HEK293 (cell line): ENCODE data around the gene ADAMTS17.

Experiments
- CTCF ChIA-PET: fragments of 350-600 bp; formaldehyde crosslinking; extraction: SDS; loops from one replicate; lab custom pipeline; 2021; ENCODE audit warnings: antibody characterized with exemption; lab: Yijun Ruan, JAX
- POLR2A ChIA-PET: fragments of 300-600 bp; formaldehyde crosslinking; extraction: SDS; loops from one replicate; lab custom pipeline; 2020; ENCODE audit warnings: antibody characterized with exemption, inconsistent platforms; lab: Yijun Ruan, JAX
- H3K27ac ChIP-seq: fragments of 200-500 bp; sonication (Bioruptor generic); 2 replicates; pipeline ENCODE4 v1.5.1; 2014; ENCODE audit warnings: low read depth, low read length, control low read depth, inconsistent platforms; ENCODE audit errors: extremely low read depth
- H3K36me3 ChIP-seq, 2 experiments: fragments of 200-500 bp in 1 of 2; sonication (Bioruptor generic) in 1 of 2; 1 replicate in 1 of 2; 2 replicates in 1 of 2; pipeline ENCODE4 v1.5.1; 2014 to 2017; ENCODE audit warnings: inconsistent platforms in 2 of 2, low read length in 2 of 2; ENCODE audit not compliant: control insufficient read depth in 2 of 2, insufficient read depth in 1 of 2
- H3K4me1 ChIP-seq: fragments of 200-500 bp; sonication (Bioruptor generic); 2 replicates; pipeline ENCODE4 v1.5.1; 2014; ENCODE audit warnings: mild to moderate bottlenecking, low read length, inconsistent platforms; ENCODE audit not compliant: control insufficient read depth, insufficient read depth
- H3K4me3 ChIP-seq: 2 replicates; pipeline ENCODE4 v1.5.1; 2011; ENCODE audit warnings: low read depth, mild to moderate bottlenecking, control low read depth, low read length, moderate library complexity
- H3K9me3 ChIP-seq: fragments of 200-500 bp; sonication (Bioruptor generic); 2 replicates; pipeline ENCODE4 v1.5.1; 2014; ENCODE audit warnings: low read depth, low read length, inconsistent platforms; ENCODE audit not compliant: control insufficient read depth, insufficient read depth
- ATF2 ChIP-seq: fragments of 450-650 bp; formaldehyde crosslinking; IDR thresholded peaks from 2 replicates; pipeline ENCODE4 v1.5.1; 2016; ENCODE audit warnings: missing biosample characterization, missing genetic modification characterization, low read depth
- HOXC10 ChIP-seq: sonication (generic); formaldehyde crosslinking; IDR thresholded peaks from 2 replicates; pipeline ENCODE4 v1.8.1; 2023; ENCODE audit warnings: mild to moderate bottlenecking, missing genetic modification reagents
- KLF1 ChIP-seq: fragments of 450-650 bp; formaldehyde crosslinking; IDR thresholded peaks from 2 replicates; pipeline ENCODE4 v1.5.1; 2016; ENCODE audit warnings: missing biosample characterization, missing genetic modification characterization
- PRDM1 ChIP-seq: fragments of 450-650 bp; formaldehyde crosslinking; IDR thresholded peaks from 2 replicates; pipeline ENCODE4; 2016; ENCODE audit warnings: missing biosample characterization, missing genetic modification characterization
- ZBTB20 ChIP-seq: fragments of 450-650 bp; formaldehyde crosslinking; IDR thresholded peaks from 2 replicates; pipeline ENCODE4 v1.5.1; 2016; ENCODE audit warnings: missing biosample characterization, missing genetic modification characterization
- ZBTB8A ChIP-seq: fragments of 450-650 bp; formaldehyde crosslinking; IDR thresholded peaks from 2 replicates; pipeline ENCODE4 v1.5.1; 2016; ENCODE audit warnings: missing biosample characterization, missing genetic modification characterization
- ZFP69B ChIP-seq: fragments of 450-650 bp; formaldehyde crosslinking; IDR thresholded peaks from 2 replicates; pipeline ENCODE4 v1.5.1; 2016; ENCODE audit warnings: missing biosample characterization, missing genetic modification characterization
- ZNF10 ChIP-seq: fragments of 450-650 bp; formaldehyde crosslinking; IDR thresholded peaks from 2 replicates; pipeline ENCODE4 v1.5.1; 2017; ENCODE audit warnings: missing biosample characterization, missing genetic modification characterization
- ZNF133 ChIP-seq: fragments of 450-650 bp; formaldehyde crosslinking; IDR thresholded peaks from 2 replicates; pipeline ENCODE4 v1.5.1; 2016; ENCODE audit warnings: missing biosample characterization, missing genetic modification characterization
- ZNF19 ChIP-seq: fragments of 450-650 bp; formaldehyde crosslinking; IDR thresholded peaks from 2 replicates; pipeline ENCODE4; 2016; ENCODE audit warnings: missing biosample characterization, missing genetic modification characterization, low read depth
- ZNF211 ChIP-seq: fragments of 450-650 bp; formaldehyde crosslinking; IDR thresholded peaks from 2 replicates; pipeline ENCODE4 v1.5.1; 2016; ENCODE audit warnings: low read depth, missing biosample characterization, missing genetic modification characterization
- ZNF214 ChIP-seq: fragments of 450-650 bp; formaldehyde crosslinking; IDR thresholded peaks from 2 replicates; pipeline ENCODE4 v1.5.1; 2017; ENCODE audit warnings: missing biosample characterization, mild to moderate bottlenecking, missing genetic modification characterization, borderline replicate concordance
- ZNF302 ChIP-seq: fragments of 450-650 bp; formaldehyde crosslinking; IDR thresholded peaks from 2 replicates; pipeline ENCODE4 v1.5.1; 2016; ENCODE audit warnings: missing biosample characterization, missing genetic modification characterization, low read depth
- ZNF350 ChIP-seq: fragments of 450-650 bp; formaldehyde crosslinking; IDR thresholded peaks from 2 replicates; pipeline ENCODE4 v1.5.0; 2017; ENCODE audit warnings: missing biosample characterization, mild to moderate bottlenecking, missing genetic modification characterization
- ZNF473 ChIP-seq: fragments of 450-650 bp; formaldehyde crosslinking; IDR thresholded peaks from 2 replicates; pipeline ENCODE4 v1.5.1; 2017; ENCODE audit warnings: missing biosample characterization, missing genetic modification characterization
- ZNF514 ChIP-seq: fragments of 450-650 bp; formaldehyde crosslinking; IDR thresholded peaks from 2 replicates; pipeline ENCODE4 v1.5.1; 2016; ENCODE audit warnings: missing biosample characterization, missing genetic modification characterization
- ZNF544 ChIP-seq: fragments of 450-650 bp; formaldehyde crosslinking; IDR thresholded peaks from 2 replicates; pipeline ENCODE4 v1.5.0; 2017; ENCODE audit warnings: missing biosample characterization, missing genetic modification characterization
- ZNF701 ChIP-seq: fragments of 450-650 bp; formaldehyde crosslinking; IDR thresholded peaks from 2 replicates; pipeline ENCODE4 v1.5.1; 2016; ENCODE audit warnings: missing biosample characterization, missing genetic modification characterization
- ZNF707 ChIP-seq: fragments of 450-650 bp; formaldehyde crosslinking; IDR thresholded peaks from 2 replicates; pipeline ENCODE4 v1.5.1; 2016; ENCODE audit warnings: missing biosample characterization, missing genetic modification characterization
- ZNF785 ChIP-seq: fragments of 450-650 bp; formaldehyde crosslinking; IDR thresholded peaks from 2 replicates; pipeline ENCODE4 v1.5.1; 2016; ENCODE audit warnings: missing biosample characterization, missing genetic modification characterization
- ZNF791 ChIP-seq: fragments of 450-650 bp; formaldehyde crosslinking; IDR thresholded peaks from 2 replicates; pipeline ENCODE4 v1.5.1; 2016; ENCODE audit warnings: missing biosample characterization, missing genetic modification characterization
- ZSCAN23 ChIP-seq: fragments of 450-650 bp; formaldehyde crosslinking; IDR thresholded peaks from 2 replicates; pipeline ENCODE4 v1.5.1; 2016; ENCODE audit warnings: missing biosample characterization, missing genetic modification characterization
- ZSCAN30 ChIP-seq: fragments of 450-650 bp; IDR thresholded peaks from 2 replicates; pipeline ENCODE4 v1.5.1; 2018; ENCODE audit warnings: missing biosample characterization, mild to moderate bottlenecking, missing genetic modification characterization, moderate library complexity
- TF ChIP-seq, protein P1 (sequence below): fragments of 450-650 bp; formaldehyde crosslinking; IDR thresholded peaks from 2 replicates; pipeline ENCODE4 v1.5.1; 2016; ENCODE audit warnings: missing biosample characterization, missing genetic modification characterization
- TF ChIP-seq, protein P2 (sequence below): fragments of 450-650 bp; formaldehyde crosslinking; IDR thresholded peaks from 2 replicates; pipeline ENCODE4 v1.5.1; 2016; ENCODE audit warnings: missing biosample characterization, missing genetic modification characterization
- TF ChIP-seq, protein P3 (sequence below): fragments of 450-650 bp; formaldehyde crosslinking; IDR thresholded peaks from 2 replicates; pipeline ENCODE4 v1.5.1; 2017; ENCODE audit warnings: missing biosample characterization, mild to moderate bottlenecking, missing genetic modification characterization, moderate library complexity

The ADAMTS17 gene

DNA sequence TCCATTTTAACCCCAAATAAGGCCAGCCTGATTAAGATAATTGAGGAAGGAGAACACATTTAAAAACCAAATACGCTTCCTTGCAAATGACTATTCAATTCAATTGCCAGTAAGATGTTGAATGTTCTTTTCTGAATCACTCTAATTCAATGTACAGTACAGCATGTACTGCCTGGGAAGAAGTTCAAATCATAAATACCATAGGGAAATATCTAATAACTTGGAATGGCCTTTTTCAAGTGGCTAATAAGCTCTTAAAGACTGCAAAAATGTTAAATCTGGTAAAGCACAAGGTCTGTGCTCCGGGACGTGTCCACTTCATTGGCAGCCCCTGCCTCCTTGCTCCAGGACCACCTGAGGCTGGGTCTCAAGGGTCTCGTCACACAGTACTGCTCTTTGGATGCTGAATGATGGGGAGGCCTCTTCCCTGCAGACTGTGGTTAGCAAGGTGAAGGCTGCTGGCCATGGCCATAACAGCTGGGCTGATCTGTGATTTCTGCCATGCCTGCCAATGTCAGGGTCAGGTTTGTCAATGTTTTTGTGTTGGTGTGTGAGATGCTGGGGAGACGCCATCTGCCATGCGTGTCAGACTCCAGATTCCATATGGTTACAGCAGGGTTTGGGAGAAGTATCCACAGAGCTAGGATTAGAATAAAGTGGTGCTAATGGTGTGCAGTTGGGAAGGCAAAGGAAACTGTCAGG is 300.5 kb downstream of the ADAMTS17 start:
- ChIA-PET POLR2A (no interaction called here), CTCF (interaction anchor here (0.7 kb wide), 1 partner anchor 1927 kb away, joined by 3 read pairs; no protein-coding TSS in a partner anchor)
- H3K27ac ChIP-seq: no peak overlapping the region
- 0 out of 2 replicates have a peak, but pooled peaks cover 3% of the 10 kb centered on the region for H3K4me1 ChIP-seq
- no peak overlapping the region for H3K4me3 ChIP-seq
- H3K9me3 ChIP-seq: no peaks in the 10 kb centered on the region; the same call in 1 of the 2 replicates
- no peaks in the 10 kb centered on the region; a peak in 1 of 3 replicates for H3K36me3 ChIP-seq
- no peak for TF ChIP-seq ZNF302
- no peak for TF ChIP-seq ZNF19 (tag by site-specific recombination)
- TF ChIP-seq ZNF791 (tag by site-specific recombination): no peak
- TF ChIP-seq ZNF785 (tag by site-specific recombination): no peak
- no peak for TF ChIP-seq PRDM1
- TF ChIP-seq ZNF133 (tag by site-specific recombination): no peak
- no peak for TF ChIP-seq ZSCAN23
- TF ChIP-seq ZBTB20 (tag by site-specific recombination): no peak
- TF ChIP-seq ZNF211 (tag by site-specific recombination): no peak
- TF ChIP-seq ZNF514 (tag by site-specific recombination): no peak
- no peak for TF ChIP-seq ZNF473
- no peak for TF ChIP-seq ZNF701 (tag by site-specific recombination)
- TF ChIP-seq, protein P1, sequence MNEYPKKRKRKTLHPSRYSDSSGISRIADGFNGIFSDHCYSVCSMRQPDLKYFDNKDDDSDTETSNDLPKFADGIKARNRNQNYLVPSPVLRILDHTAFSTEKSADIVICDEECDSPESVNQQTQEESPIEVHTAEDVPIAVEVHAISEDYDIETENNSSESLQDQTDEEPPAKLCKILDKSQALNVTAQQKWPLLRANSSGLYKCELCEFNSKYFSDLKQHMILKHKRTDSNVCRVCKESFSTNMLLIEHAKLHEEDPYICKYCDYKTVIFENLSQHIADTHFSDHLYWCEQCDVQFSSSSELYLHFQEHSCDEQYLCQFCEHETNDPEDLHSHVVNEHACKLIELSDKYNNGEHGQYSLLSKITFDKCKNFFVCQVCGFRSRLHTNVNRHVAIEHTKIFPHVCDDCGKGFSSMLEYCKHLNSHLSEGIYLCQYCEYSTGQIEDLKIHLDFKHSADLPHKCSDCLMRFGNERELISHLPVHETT (tag by site-specific recombination): no peak
- TF ChIP-seq ZFP69B: no peak

DNA sequence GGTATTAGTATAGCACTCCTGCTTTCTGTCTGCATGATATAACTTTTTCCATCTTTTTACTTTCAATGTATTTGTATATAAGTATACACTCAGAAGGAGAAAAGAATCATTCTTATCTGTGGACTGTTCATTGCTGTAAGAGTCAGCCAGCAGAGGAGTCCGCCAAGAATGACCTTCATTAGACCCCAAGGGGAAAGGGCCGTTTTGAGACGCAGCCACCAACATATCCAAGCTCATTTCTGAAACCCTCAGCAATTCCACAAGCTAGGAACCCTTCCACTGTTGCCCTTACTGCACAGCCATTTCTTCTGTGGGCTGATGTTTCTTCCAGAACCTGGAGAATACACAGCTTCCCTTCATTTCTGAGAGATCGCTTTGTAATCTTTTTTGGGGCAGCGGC is 301.8 kb downstream of the ADAMTS17 start:
- 0 out of 2 replicates have a peak, but pooled peaks cover 3% of the 10 kb centered on the region for H3K4me1 ChIP-seq
- no peak overlapping the region for H3K4me3 ChIP-seq
- CTCF ChIA-PET: no interaction called here
- POLR2A ChIA-PET: no interaction called here
- H3K27ac ChIP-seq: no peak overlapping the region
- H3K9me3 ChIP-seq: no peaks in the 10 kb centered on the region
- TF ChIP-seq ZNF350: no peak
- TF ChIP-seq ZNF544 (tag by site-specific recombination): no peak
- no peak for TF ChIP-seq ZSCAN30 (tag by site-specific recombination)
- TF ChIP-seq ZBTB20 (tag by site-specific recombination): no peak
- no peak for TF ChIP-seq HOXC10 (CRISPR knock-in tag)
- TF ChIP-seq, protein P2, sequence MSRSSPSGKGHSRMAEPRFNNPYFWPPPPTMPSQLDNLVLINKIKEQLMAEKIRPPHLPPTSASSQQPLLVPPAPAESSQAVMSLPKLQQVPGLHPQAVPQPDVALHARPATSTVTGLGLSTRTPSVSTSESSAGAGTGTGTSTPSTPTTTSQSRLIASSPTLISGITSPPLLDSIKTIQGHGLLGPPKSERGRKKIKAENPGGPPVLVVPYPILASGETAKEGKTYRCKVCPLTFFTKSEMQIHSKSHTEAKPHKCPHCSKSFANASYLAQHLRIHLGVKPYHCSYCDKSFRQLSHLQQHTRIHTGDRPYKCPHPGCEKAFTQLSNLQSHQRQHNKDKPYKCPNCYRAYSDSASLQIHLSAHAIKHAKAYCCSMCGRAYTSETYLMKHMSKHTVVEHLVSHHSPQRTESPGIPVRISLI (tag by site-specific recombination): no peak
- no peak for TF ChIP-seq ZNF707
- TF ChIP-seq ZNF10 (tag by site-specific recombination): no peak
- no peak for TF ChIP-seq ZBTB8A
- TF ChIP-seq ZNF214: no peak
- no peak for TF ChIP-seq KLF1
- TF ChIP-seq ATF2 (tag by site-specific recombination): no peak
- TF ChIP-seq, protein P3, sequence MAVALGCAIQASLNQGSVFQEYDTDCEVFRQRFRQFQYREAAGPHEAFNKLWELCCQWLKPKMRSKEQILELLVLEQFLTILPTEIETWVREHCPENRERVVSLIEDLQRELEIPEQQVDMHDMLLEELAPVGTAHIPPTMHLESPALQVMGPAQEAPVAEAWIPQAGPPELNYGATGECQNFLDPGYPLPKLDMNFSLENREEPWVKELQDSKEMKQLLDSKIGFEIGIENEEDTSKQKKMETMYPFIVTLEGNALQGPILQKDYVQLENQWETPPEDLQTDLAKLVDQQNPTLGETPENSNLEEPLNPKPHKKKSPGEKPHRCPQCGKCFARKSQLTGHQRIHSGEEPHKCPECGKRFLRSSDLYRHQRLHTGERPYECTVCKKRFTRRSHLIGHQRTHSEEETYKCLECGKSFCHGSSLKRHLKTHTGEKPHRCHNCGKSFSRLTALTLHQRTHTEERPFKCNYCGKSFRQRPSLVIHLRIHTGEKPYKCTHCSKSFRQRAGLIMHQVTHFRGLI (tag by site-specific recombination): no peak
- no peaks in the 10 kb centered on the region for H3K36me3 ChIP-seq
